ENCODE data around the gene RBFA. TPM values are rescaled to one million over a fixed set of nuclear protein-coding genes. Genes with fewer than 3 reads are reported as not detected.

RBFA gene
- total RNA-seq, 1 donor from 2014 or later, result 18.0 TPM

GRCh38 chr18:80077873-80078272 is 43.6 kb downstream of the RBFA start:
- no peak overlapping the region for H3K27ac ChIP-seq
- intact Hi-C loops (cut with DNase I), result no loop called here
- H3K36me3 ChIP-seq, result no peaks in the 10 kb centered on the region
- H3K9me3 ChIP-seq, result no peaks in the 10 kb centered on the region
- no peak overlapping the region for H3K4me3 ChIP-seq
- no peak for ATAC-seq
- DNase-seq, result no peak
- TF ChIP-seq CTCF (IDR thresholded peaks at IDR 0.05), result no peak
- no peaks in the 10 kb centered on the region for H3K4me1 ChIP-seq
- H3K27me3 ChIP-seq, result no peaks in the 10 kb centered on the region

Other genes with a start within 250 kb of the RBFA start
- gene KCNG2, start 236.5 kb upstream of the RBFA start, total RNA-seq, result 0.46 TPM
- gene SLC66A2, start 82.8 kb upstream of the RBFA start, total RNA-seq, result 59.5 TPM
- 48.7 TPM for gene HSBP1L1, start 69.8 kb upstream of the RBFA start, total RNA-seq
- gene TXNL4A, start 45.9 kb upstream of the RBFA start, total RNA-seq, result 80.7 TPM
- gene ADNP2, start 74.8 kb downstream of the RBFA start, total RNA-seq, result 14.2 TPM
- 6.5 TPM for gene PARD6G, start 213.1 kb downstream of the RBFA start, total RNA-seq

All from upper lobe of right lung (tissue), 1 donor.